Mesothelial cell of epicardium (in vitro differentiated cells): Measurements from ENCODE around the gene TTC7B. TPM values are rescaled to one million over a fixed set of nuclear protein-coding genes. Genes with fewer than 3 reads are reported as not detected.

Experiments
- DNase-seq, 2 experiments: peaks; one replicate each; pipeline ENCODE4 v3.0.0; 2021; ENCODE audit warnings: low spot score in 2 of 2; ENCODE audit not compliant: unreplicated experiment in 2 of 2
- H3K27ac Mint-ChIP-seq: 2 replicates; pipeline ENCODE4 v1.8.0; 2021; ENCODE audit warnings: mixed read lengths
- H3K27me3 Mint-ChIP-seq: 2 replicates; pipeline ENCODE4 v1.8.0; 2021; ENCODE audit warnings: low read depth, mixed read lengths
- H3K36me3 Mint-ChIP-seq: 2 replicates; pipeline ENCODE4 v1.8.0; 2021; ENCODE audit warnings: mixed read lengths
- H3K4me1 Mint-ChIP-seq: 2 replicates; pipeline ENCODE4 v1.8.0; 2021; ENCODE audit warnings: mixed read lengths
- H3K4me3 Mint-ChIP-seq: 2 replicates; pipeline ENCODE4 v1.8.0; 2021; ENCODE audit warnings: mild to moderate bottlenecking, moderate library complexity, mixed read lengths
- H3K9me3 Mint-ChIP-seq: 2 replicates; pipeline ENCODE4 v1.8.0; 2021; ENCODE audit warnings: mixed read lengths
- total RNA-seq: library from RNA; stranded (reverse); gene quantifications from 3 replicates; pipeline ENCODE4 v1.2.1, GENCODE V29; 2021
- TF ChIP-seq, protein P1 (sequence below): fragments of 200-600 bp; sonication (generic); IDR thresholded peaks from one replicate; pipeline ENCODE4 v1.5.0; 2021; ENCODE audit warnings: antibody characterized with exemption; ENCODE audit not compliant: unreplicated experiment

TTC7B gene
- total RNA-seq, 1 donor from 2014 or later: 56.5 TPM

DNA sequence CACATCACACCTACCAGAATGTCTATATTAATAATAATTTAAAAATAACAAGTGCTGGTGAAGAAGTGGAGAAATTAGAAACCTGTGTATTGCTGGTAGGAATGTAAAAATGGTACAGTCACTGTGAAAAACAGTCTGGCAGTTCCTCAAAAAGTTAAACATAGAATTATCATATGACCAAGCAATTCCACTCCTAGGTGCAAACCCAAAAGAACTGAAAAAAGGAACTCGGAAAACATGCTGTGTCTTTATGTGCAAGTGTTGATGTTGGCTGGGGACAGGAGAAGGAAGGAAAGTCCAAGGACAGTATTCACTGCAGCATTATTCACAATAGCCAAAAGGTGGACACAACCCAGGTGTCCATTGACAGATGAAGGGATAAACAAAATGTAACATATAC, 146.5 kb downstream of the TTC7B start:
- TF ChIP-seq, protein P1, sequence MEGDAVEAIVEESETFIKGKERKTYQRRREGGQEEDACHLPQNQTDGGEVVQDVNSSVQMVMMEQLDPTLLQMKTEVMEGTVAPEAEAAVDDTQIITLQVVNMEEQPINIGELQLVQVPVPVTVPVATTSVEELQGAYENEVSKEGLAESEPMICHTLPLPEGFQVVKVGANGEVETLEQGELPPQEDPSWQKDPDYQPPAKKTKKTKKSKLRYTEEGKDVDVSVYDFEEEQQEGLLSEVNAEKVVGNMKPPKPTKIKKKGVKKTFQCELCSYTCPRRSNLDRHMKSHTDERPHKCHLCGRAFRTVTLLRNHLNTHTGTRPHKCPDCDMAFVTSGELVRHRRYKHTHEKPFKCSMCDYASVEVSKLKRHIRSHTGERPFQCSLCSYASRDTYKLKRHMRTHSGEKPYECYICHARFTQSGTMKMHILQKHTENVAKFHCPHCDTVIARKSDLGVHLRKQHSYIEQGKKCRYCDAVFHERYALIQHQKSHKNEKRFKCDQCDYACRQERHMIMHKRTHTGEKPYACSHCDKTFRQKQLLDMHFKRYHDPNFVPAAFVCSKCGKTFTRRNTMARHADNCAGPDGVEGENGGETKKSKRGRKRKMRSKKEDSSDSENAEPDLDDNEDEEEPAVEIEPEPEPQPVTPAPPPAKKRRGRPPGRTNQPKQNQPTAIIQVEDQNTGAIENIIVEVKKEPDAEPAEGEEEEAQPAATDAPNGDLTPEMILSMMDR: no peak
- Mint-ChIP-seq H3K9me3 (peaks cover 16% of the 10 kb centered on the region), H3K27ac (no peak overlapping the region), H3K4me3 (no peak overlapping the region), H3K4me1 (no peaks in the 10 kb centered on the region), H3K36me3 (peaks cover 54% of the 10 kb centered on the region), H3K27me3 (no peaks in the 10 kb centered on the region)
- no peak for DNase-seq

DNA sequence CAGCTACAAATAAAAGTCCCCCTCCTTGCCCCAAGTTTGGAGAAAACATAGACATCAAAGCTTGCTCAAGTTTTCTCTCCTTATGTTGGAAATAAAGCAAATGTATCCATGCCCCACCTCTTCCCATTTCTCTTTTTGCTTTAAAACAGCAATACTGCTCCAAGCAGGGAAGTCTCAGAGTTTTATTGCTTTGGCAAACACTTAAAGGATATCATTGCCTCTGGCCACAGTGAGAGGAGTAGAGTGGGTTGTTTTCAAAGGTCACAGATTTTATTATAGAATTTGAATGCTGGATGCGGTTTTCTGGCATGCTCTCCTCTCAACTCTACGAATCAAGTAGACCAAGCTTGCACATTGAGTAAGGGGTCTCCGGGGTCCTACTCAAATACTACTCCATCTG, 149.7 kb downstream of the TTC7B start:
- Mint-ChIP-seq H3K4me1 (no peaks in the 10 kb centered on the region), H3K9me3 (peaks cover 16% of the 10 kb centered on the region)

DNA sequence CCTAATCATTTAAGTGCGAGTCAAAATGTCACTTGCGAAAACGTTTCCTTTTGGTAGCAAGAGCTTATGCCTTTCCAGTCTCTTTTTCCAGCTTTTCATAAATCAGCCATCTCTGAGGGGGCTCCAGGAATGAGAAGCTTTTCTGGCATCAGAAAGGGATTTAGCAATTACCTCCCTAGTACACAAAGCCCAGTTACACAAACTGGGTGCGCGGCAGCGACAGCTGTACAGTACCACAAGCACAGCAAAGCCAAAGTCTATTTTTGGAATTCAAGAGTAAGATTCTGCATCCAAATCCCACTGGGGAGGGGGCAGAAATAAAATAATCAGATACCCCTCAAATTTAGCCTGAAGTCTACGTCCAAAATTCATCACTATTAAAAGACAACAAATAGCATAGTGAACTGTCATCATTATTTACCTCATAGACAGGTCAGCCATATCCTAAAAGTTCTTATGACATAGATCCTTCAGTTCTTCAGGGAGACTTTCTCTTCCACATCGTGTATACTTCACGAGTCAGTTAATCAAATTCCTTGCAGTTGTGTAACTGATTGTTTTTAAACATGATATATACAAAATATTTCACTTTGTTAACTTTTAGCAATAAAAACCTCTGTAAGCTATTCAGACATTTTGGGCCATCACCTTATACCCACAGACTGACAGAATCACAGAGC, 150.8 kb downstream of the TTC7B start:
- H3K4me3 Mint-ChIP-seq: no peak overlapping the region
- H3K27ac Mint-ChIP-seq: no peak overlapping the region
- TF ChIP-seq, protein P1: no peak
- no peaks in the 10 kb centered on the region for H3K4me1 Mint-ChIP-seq
- no peaks in the 10 kb centered on the region for H3K27me3 Mint-ChIP-seq
- H3K36me3 Mint-ChIP-seq: peaks cover 29% of the 10 kb centered on the region
- no peak for DNase-seq
- peaks cover 16% of the 10 kb centered on the region for H3K9me3 Mint-ChIP-seq

More for the DNA sequence above, 149.7 kb downstream of the TTC7B start:
- Mint-ChIP-seq H3K4me3 (no peak overlapping the region), H3K27ac (no peak overlapping the region), H3K36me3 (peaks cover 35% of the 10 kb centered on the region), H3K27me3 (no peaks in the 10 kb centered on the region)
- DNase-seq: no peak
- TF ChIP-seq, protein P1: no peak

DNA sequence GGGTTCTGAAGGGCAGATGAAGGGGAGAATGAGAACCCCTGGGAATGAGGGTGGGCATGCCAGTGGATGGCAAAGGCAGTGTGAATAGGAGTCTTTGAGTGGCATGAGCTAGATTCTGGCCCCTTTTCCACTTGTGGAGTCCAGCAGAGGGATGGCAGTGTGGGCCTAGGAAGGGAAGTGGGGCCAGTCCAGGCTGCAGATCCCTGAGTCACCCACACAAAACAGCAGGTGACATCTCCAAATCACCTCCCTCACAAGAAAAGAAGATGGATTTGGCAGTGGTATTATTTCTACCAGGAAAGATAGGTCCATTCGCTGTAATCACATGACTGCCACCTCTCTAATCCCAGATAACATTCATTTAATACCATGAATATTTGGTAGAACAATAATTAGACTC, 151.3 kb downstream of the TTC7B start:
- H3K27me3 Mint-ChIP-seq: no peaks in the 10 kb centered on the region
- no peaks in the 10 kb centered on the region for H3K4me1 Mint-ChIP-seq
- no peak for DNase-seq
- no peak overlapping the region for H3K27ac Mint-ChIP-seq
- TF ChIP-seq, protein P1: no peak
- H3K9me3 Mint-ChIP-seq: peaks cover 12% of the 10 kb centered on the region
- H3K4me3 Mint-ChIP-seq: no peak overlapping the region
- peaks cover 24% of the 10 kb centered on the region for H3K36me3 Mint-ChIP-seq

DNA sequence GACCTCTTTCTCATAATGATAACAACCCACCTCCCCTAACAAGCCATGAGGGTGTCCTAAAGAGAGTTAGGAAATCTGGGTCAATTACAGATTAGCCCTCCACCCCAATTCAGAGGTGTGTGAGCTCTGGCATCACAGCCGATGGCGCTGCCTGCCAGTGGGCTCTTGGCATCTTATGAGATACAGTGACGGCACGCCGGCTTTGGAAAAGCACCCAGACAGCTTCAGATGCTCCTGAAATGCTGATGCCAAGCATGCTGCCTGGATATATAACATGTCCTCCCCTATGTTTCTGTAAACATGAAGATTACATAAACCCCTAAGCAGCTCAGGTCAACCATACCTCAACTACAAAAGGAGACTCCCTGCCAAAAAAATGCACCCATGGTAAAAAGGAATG, 152.6 kb downstream of the TTC7B start:
- TF ChIP-seq, protein P1: no peak
- Mint-ChIP-seq H3K36me3 (peaks cover 15% of the 10 kb centered on the region), H3K4me1 (peaks cover 9% of the 10 kb centered on the region), H3K4me3 (no peak overlapping the region), H3K9me3 (peaks cover 3% of the 10 kb centered on the region), H3K27ac (no peak overlapping the region), H3K27me3 (no peaks in the 10 kb centered on the region)
- no peak for DNase-seq

DNA sequence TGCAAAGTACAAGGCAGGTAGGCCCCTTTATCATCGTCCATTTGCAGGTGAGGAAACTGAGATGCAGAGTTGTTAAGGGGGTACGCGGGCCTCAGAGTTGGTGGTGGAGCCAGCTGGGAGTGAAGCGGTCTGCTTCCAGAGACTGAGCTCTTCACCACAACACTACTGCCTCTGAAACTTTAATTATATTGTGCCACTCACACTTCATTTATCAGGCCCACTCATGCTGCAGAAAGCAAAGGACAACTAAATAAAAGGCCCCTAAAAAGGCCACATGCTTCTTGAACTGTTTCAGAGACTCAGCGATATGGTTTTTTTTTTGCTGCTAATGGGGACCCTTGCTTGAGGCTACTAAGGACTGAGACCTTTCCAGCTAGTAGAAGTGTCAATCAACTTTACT, 153.1 kb downstream of the TTC7B start:
- no peaks in the 10 kb centered on the region for H3K27me3 Mint-ChIP-seq
- H3K4me1 Mint-ChIP-seq: peaks cover 9% of the 10 kb centered on the region
- no peaks in the 10 kb centered on the region for H3K9me3 Mint-ChIP-seq
- no peak overlapping the region for H3K27ac Mint-ChIP-seq
- H3K36me3 Mint-ChIP-seq: peaks cover 10% of the 10 kb centered on the region
- no peak for DNase-seq
- H3K4me3 Mint-ChIP-seq: no peak overlapping the region
- TF ChIP-seq, protein P1: no peak
